Measurements from ENCODE around the gene ACSM6.
"Not testable (repeated sequence)": the region's sequence is repeated elsewhere in the genome, so short reads cannot be mapped to it uniquely, and the experiment has no call there.

ACSM6 gene

GRCh38 chr10:95193944-95194343, at the start of gene ACSM6:
Gene ACSM6, plus strand, starts transcription at chr10:95194238. Its CDS starts 248 bp downstream, at chr10:95194486.
- no peak for DNase-seq

GRCh38 chr10:95168694-95169093, 25.3 kb upstream of the ACSM6 start:
- no peak for DNase-seq

GRCh38 chr10:95169522-95169921, 24.5 kb upstream of the ACSM6 start:
- DNase-seq: no peak

GRCh38 chr10:95170790-95171189, 23.2 kb upstream of the ACSM6 start:
- no peak for DNase-seq

GRCh38 chr10:95171336-95171735, 22.7 kb upstream of the ACSM6 start:
- DNase-seq: no peak

- DNase-seq: no peak
These were observed 21.2 kb upstream of the ACSM6 start for GRCh38 chr10:95172851-95173250.

- DNase-seq: no peak
These were observed 17.9 kb upstream of the ACSM6 start for GRCh38 chr10:95176101-95176500.

- no peak for DNase-seq
These were observed 16.6 kb upstream of the ACSM6 start for GRCh38 chr10:95177429-95177828.

- DNase-seq: no peak
These were observed 15.8 kb upstream of the ACSM6 start for GRCh38 chr10:95178266-95178665.

GRCh38 chr10:95178797-95179196, 15.2 kb upstream of the ACSM6 start:
- no peak for DNase-seq

GRCh38 chr10:95181726-95182125, 12.3 kb upstream of the ACSM6 start:
- DNase-seq: no peak

- no peak for DNase-seq
These were observed 10.5 kb upstream of the ACSM6 start for GRCh38 chr10:95183271-95184230.

- no peak for DNase-seq
These were observed 6.4 kb upstream of the ACSM6 start for GRCh38 chr10:95187617-95188016.

GRCh38 chr10:95188593-95188992, 5.4 kb upstream of the ACSM6 start:
- DNase-seq: no peak

GRCh38 chr10:95196046-95196445, 2.0 kb downstream of the ACSM6 start:
- DNase-seq: no peak

- DNase-seq: no peak
These were observed 7.7 kb downstream of the ACSM6 start for GRCh38 chr10:95201736-95202135.

- DNase-seq: not testable (repeated sequence)
These were observed 8.8 kb downstream of the ACSM6 start for GRCh38 chr10:95202865-95203264.

GRCh38 chr10:95208702-95209391, 14.8 kb downstream of the ACSM6 start:
- no peak for DNase-seq

- no peak for DNase-seq
These were observed 15.6 kb downstream of the ACSM6 start for GRCh38 chr10:95209509-95210127.

- no peak for DNase-seq
These were observed 17.7 kb downstream of the ACSM6 start for GRCh38 chr10:95211606-95212279.

GRCh38 chr10:95214369-95214768, 20.3 kb downstream of the ACSM6 start:
- no peak for DNase-seq

- no peak for DNase-seq
These were observed 20.8 kb downstream of the ACSM6 start for GRCh38 chr10:95214793-95215192.

GRCh38 chr10:95217476-95217875, 23.4 kb downstream of the ACSM6 start:
- no peak for DNase-seq
